Suppressor macrophage treated with lipopolysaccharide for 4 hours (primary cell): ENCODE data around the gene OR10J1.
"Not testable (repeated sequence)": the region's sequence is repeated elsewhere in the genome, so short reads cannot be mapped to it uniquely, and the experiment has no call there.

Source experiments
- DNase-seq: peaks from one replicate; pipeline ENCODE4 v3.0.0-alpha.2; 2020

Gene OR10J1, protein sequence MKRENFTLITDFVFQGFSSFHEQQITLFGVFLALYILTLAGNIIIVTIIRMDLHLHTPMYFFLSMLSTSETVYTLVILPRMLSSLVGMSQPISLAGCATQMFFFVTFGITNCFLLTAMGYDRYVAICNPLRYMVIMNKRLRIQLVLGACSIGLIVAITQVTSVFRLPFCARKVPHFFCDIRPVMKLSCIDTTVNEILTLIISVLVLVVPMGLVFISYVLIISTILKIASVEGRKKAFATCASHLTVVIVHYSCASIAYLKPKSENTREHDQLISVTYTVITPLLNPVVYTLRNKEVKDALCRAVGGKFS

DNA sequence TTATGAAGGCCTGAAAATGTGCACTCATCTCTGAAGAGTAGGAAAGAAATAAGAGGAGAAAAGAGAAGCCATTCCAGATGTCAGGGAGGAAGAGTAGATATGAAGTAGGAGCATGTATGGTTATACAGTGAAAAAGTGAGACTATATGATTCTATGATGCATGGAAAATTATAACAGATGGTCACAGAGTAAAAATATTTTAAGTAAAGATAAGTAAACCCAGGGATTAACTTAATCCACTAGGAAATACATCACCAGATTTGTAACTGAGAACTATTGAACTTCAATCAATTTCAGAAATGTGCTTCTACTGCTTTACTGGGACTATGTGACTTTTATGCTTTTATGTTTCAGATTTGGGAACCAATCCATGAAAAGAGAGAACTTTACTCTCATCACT, at the start of gene OR10J1:
Gene OR10J1 (plus strand): TSS at position 301 of the 400 bp plus-strand sequence. CDS start 70 bp downstream, at position 371.
- DNase-seq = no peak

DNA sequence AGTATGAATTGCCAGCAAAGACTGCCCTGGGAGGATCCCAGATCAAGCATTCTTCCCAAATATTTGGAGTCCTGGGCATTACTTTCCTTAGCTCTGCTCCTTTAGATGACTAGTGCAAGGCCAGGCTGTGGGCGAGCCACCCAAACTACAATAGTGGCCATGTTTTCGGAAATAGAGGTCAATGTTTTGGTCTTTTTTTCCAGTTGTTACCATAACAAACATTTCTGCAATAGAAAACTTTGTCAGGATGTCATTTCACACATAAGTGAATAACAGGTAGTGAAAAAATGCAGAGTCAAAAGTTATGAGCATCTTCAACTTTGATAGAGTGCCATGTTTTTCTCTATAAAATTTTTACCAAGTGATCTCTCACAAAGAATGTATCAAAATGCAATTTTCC, 32.7 kb upstream of the OR10J1 start:
- DNase-seq = no peak

GRCh38 chr1:159408862-159409400, 30.6 kb upstream of the OR10J1 start:
- DNase-seq = no peak

- DNase-seq = no peak
Observed at GRCh38 chr1:159421821-159422220, 17.7 kb upstream of the OR10J1 start.

DNA sequence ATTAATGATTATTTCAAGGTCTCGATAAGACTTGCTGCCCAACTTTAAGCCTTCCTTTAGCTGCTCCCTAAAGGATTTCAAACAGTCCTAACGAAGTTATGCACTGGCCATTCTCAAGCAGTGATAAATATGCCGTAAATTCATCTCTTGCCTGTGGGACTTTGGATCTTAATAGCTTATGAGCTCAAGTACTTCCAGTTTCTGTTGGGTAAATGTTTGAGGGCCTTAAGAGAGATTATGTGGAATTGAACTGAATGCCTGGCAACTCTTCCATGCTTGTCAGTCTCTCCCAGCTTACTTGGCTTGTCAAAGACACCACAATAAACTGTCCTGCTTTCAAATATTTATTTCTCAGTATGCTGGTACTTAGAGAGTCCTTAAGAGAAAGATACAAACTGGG, 11.0 kb upstream of the OR10J1 start:
- DNase-seq = no peak

- peak; percentile 32 for DNase-seq
Observed at GRCh38 chr1:159429074-159429861, 10.3 kb upstream of the OR10J1 start.

GRCh38 chr1:159430985-159431384, 8.5 kb upstream of the OR10J1 start:
- DNase-seq = peak; percentile 36

DNA sequence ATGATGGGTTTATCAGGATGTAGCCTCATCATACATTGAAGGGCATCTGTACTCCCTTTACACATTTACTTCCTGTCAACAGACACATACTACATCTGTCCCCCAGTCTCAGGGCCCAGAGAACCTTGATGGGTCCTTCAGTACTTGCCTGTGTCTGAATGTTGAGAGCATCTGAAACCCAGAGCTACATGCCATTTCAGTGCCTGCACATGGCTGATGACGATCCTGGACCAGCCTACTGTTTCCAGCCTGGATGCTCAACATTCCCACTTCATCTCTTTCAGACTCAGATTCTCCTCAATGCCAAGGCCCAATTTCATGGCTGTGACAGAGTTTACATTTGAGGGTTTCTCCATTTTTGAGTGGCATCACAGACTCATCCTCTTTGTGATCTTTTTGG, 7.6 kb upstream of the OR10J1 start, which contains the start of gene OR10J4:
Gene OR10J4 (plus strand): TSS at position 301 of the 400 bp plus-strand sequence.
- DNase-seq = no peak

- DNase-seq = peak; percentile 32
Observed at GRCh38 chr1:159436469-159436868, 3.1 kb upstream of the OR10J1 start.

DNA sequence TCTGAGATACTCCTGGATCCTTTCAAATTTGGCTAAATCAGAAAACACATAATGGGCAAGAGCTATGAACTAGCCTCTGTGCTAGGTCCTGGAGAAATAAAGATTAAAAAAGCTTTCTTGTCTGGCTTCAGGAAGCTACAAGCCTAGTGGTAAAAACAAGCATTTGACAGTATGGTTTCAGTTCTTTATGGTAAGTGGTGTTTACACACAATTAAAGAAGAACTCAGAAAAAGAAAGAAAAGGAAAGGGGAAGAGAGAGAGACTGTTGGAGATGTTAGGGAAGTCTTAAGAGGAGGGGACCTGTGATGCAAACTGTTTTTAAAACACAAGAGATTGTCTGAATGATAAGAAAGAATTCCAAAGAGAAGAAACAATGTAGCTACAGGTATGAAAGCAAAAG, 1.8 kb downstream of the OR10J1 start:
- peak; percentile 37 for DNase-seq

DNA sequence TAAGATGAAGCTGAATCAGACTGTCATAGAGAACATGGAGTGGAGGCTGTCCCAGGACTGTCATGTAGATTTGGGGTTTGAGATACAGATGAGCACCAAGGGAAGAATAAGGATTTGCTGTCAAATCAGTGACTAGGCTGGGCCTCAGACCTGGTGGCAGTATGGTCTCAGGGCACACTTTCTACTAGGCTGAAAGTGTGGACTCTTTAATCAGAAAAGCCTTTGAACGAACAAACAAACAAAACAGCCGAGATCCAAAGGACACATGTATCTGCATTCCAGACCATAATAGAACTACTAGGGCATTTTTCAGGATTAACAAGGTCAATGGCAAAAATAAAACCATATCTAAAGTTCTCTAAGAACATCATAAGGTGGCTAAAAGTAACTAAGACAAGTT, 2.9 kb downstream of the OR10J1 start:
- no peak for DNase-seq

DNA sequence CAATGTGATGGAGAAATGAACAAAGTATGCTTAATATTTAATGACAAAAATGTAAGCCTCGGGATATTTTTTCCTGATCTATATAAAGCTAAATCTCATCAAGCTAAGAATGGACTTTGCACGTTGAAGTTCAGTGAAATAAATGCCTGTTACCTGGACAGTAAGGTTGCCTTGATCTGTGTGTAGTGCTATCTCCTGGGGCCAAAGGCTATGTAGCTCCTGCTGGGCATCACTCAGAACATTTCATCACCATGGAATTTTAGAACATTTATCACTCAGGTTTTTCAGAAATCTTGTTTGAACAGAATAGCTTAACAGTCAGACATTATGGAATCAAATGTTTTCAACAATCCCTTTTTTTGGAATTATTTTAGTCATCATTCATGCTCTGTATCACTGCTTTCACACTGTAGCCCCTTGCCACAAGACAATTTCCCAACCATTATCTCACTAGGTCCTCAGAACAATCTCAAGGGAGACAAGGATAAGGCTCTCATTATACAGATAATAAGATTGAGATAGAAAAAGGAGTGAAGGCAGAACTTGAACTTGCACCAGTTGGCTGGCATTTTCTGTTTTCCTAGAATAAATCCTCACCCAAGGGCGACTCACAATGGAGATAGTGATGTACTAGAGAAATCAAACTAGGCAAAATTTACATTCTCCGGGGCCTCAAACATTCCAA, 3.7 kb downstream of the OR10J1 start:
- DNase-seq = no peak

GRCh38 chr1:159444511-159444910, 5.0 kb downstream of the OR10J1 start:
- DNase-seq = no peak

DNA sequence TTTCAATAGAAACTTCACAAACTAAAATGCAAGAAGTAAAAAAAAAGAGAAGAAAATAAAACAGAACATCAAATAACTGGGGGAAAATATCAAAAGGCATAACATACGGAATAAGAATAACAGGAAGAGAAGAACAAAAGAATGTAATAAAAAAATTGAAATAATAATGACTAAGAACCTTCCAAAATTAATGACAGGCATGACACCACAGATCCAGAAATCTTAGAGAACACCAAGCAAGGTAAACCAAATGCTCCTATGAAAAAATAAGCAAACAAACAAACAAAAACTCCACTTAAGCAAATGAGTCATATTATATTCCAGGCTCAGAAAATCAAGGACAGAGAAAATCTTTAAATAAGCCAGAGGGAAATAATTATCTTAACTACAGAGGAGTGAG, 8.7 kb downstream of the OR10J1 start:
- no peak for DNase-seq

- DNase-seq = not testable (repeated sequence)
Observed at GRCh38 chr1:159449605-159450004, 10.1 kb downstream of the OR10J1 start.

DNA sequence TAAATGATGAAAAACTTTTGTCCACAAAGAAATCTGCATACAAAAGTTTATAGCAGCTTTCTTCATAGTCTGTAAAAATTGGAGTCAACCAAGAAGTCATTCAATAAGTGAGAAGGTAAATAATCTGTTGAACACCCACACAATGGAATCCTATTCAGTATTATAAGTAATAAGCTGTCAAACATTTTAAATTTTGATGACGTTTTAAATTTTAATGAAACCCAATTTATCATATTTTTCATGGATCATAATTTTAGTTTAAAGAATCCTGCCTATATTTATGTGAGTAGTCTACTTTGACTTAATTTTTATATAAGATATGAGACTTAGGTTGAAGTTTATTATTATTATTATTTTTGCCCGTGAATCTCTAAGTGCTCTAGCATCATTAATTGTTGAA, 20.0 kb downstream of the OR10J1 start:
- no peak for DNase-seq

DNA sequence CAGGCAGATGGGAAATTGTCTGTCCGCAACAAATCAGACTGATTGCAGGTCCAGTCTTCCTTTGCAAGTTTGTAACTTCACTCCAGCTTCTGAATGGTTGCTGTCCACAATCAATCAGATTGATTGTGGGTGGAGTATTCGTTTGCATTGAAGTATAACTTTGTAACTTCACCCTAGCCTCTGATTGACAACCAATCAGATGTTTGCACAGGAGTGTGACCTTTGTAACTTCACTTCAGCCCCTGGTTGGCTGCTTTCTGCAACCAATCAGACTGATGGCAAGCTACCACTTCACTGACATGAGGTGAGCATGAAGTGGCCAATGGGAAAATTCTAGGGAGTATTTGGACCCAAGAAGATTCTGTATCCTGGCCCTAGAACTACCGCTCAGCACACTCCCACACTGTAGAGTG, 25.7 kb downstream of the OR10J1 start:
- no peak for DNase-seq

- no peak for DNase-seq
Observed at GRCh38 chr1:159468321-159468720, 28.8 kb downstream of the OR10J1 start.

DNA sequence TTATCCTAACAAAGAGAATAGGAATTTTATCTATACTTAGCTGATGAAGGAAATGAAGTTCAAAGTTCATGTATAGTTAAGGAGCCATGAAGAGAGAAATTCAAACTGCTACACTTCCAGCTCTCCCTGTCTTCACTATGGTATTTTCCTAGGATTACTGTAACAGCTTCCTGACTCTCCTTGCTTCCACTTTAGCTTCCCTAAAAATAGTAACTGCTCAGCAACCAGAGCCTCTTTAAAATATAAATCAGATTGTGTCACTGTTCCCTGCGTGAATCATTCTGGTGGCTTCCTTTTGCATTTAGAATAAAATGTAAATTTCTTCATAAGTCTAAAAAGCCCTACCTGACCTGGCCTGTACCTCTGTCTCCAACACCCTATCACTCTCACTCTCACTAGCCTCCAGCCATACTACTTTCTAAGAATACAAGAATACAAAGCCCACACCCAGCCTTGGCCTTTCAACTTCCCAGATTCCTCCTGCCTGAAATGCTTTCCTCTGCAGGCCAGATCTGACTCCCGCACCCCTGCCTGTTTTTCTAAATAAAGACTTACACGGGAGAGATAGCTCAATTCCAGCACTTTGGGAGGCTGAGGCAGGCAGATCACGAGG, 30.5 kb downstream of the OR10J1 start:
- DNase-seq = peak; percentile 21

DNA sequence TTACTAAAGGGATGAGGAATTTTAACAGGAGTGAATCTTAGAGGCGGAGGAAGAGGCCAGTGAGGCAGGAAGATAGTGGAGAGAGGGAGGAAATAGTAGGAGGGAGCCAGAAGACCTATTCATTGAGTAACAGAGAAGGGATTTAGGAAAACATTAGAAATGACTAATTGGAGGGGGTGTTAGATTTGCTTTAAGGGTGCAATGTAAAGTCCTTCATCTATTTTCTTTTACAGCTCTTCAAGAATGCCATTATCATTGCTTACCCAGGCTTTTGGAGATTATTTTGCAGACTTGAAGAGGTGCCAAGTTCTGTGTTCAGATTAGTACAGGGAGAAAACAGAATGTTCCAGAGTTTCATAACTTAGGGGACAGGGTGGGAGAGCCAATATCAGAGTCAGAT, 33.8 kb downstream of the OR10J1 start:
- DNase-seq = no peak

GRCh38 chr1:159474926-159475325, 35.4 kb downstream of the OR10J1 start:
- DNase-seq = no peak

- DNase-seq = no peak
Observed at GRCh38 chr1:159483501-159483900, 44.0 kb downstream of the OR10J1 start.
